Raji (cell line): Measurements from ENCODE around the gene SAXO1.

ENCODE experiments used
- POLR2A ChIP-seq: IDR thresholded peaks from 2 replicates; pipeline ENCODE4 v1.6.1; 2011; ENCODE audit warnings: low read depth, low read length, control low read depth; ENCODE audit not compliant: insufficient read depth

The SAXO1 gene

GRCh38 chr9:18942801-18943200, 90.2 kb downstream of the SAXO1 start:
- TF ChIP-seq POLR2A = no peak

GRCh38 chr9:18941060-18941740, 91.8 kb downstream of the SAXO1 start:
- TF ChIP-seq POLR2A = no peak

GRCh38 chr9:18939943-18940342, 93.1 kb downstream of the SAXO1 start:
- TF ChIP-seq POLR2A = no peak

- no peak for TF ChIP-seq POLR2A
These were observed 96.7 kb downstream of the SAXO1 start for GRCh38 chr9:18936094-18936871.

- no peak for TF ChIP-seq POLR2A
These were observed 97.5 kb downstream of the SAXO1 start for GRCh38 chr9:18935541-18935940.

- TF ChIP-seq POLR2A = no peak
These were observed 104.3 kb downstream of the SAXO1 start for GRCh38 chr9:18928711-18929110.

- no peak for TF ChIP-seq POLR2A
These were observed 106.5 kb downstream of the SAXO1 start for GRCh38 chr9:18926513-18926912.

- TF ChIP-seq POLR2A = no peak
These were observed 107.1 kb downstream of the SAXO1 start for GRCh38 chr9:18925880-18926279.

GRCh38 chr9:18923671-18924430, 109.2 kb downstream of the SAXO1 start:
- no peak for TF ChIP-seq POLR2A

GRCh38 chr9:18923167-18923566, 109.8 kb downstream of the SAXO1 start:
- no peak for TF ChIP-seq POLR2A

- no peak for TF ChIP-seq POLR2A
These were observed 110.7 kb downstream of the SAXO1 start for GRCh38 chr9:18922161-18922885.

- no peak for TF ChIP-seq POLR2A
These were observed 111.5 kb downstream of the SAXO1 start for GRCh38 chr9:18921366-18922075.

- no peak for TF ChIP-seq POLR2A
These were observed 112.6 kb downstream of the SAXO1 start for GRCh38 chr9:18920141-18921084.

- no peak for TF ChIP-seq POLR2A
These were observed 121.2 kb downstream of the SAXO1 start for GRCh38 chr9:18911714-18912342.
